ENCODE measurements around the gene MINAR1. TPM values are rescaled to one million over a fixed set of nuclear protein-coding genes. Genes with fewer than 3 reads are reported as not detected.

MINAR1 gene
- total and polyA plus RNA-seq, 9 donors: 0.12 to 0.62 (median 0.23) TPM

- H3K9me3 ChIP-seq: no peaks in the 10 kb centered on the region
- H3K27ac ChIP-seq: no peak overlapping the region
- H3K27me3 ChIP-seq: no peaks in the 10 kb centered on the region
- intact Hi-C loops (cut with DNase I): no loop called here
- no peak for DNase-seq
- no peak overlapping the region for H3K4me3 ChIP-seq
- no peaks in the 10 kb centered on the region for H3K4me1 ChIP-seq (ENCODE audit: insufficient read depth)
- no peak for TF ChIP-seq EP300 (IDR thresholded peaks at IDR 0.05)
- no peak for TF ChIP-seq POLR2A (IDR thresholded peaks at IDR 0.05)
- TF ChIP-seq, protein P1, sequence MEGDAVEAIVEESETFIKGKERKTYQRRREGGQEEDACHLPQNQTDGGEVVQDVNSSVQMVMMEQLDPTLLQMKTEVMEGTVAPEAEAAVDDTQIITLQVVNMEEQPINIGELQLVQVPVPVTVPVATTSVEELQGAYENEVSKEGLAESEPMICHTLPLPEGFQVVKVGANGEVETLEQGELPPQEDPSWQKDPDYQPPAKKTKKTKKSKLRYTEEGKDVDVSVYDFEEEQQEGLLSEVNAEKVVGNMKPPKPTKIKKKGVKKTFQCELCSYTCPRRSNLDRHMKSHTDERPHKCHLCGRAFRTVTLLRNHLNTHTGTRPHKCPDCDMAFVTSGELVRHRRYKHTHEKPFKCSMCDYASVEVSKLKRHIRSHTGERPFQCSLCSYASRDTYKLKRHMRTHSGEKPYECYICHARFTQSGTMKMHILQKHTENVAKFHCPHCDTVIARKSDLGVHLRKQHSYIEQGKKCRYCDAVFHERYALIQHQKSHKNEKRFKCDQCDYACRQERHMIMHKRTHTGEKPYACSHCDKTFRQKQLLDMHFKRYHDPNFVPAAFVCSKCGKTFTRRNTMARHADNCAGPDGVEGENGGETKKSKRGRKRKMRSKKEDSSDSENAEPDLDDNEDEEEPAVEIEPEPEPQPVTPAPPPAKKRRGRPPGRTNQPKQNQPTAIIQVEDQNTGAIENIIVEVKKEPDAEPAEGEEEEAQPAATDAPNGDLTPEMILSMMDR (IDR thresholded peaks at IDR 0.05): no peak
- WGBS, 3 donors: 94 to 97% (median 95%) methylated on average over 5 of the region's 5 CpGs
- H3K36me3 ChIP-seq: no peaks in the 10 kb centered on the region
Observed at GRCh38 chr15:79439236-79439635, 7.1 kb downstream of the MINAR1 start.

DNA sequence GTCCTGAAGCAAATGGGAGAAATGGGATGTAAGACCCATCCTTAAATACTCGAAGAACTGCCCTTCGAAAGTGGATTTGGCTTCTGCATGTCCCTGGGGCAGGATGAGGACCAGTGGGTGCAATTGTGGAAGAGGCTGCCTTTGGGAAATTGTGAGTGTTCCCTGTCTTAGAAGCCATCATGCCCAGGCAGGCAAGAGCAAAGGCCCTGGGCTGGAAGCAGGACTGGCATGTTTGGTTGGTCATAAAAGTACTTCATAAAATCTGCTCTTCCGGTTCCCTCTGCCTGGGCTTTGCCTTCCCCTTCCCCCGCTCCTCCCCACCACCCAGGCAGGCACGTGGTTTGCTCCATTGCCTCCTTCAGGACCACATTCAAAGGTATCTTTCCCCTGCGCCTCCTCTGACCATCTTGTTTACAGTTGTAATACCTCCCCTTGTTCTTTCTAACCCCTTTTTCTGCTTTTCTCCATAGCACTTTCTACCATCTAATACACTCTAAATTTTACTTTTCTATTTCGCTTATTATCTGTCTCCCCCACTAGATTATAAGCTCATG is 8.3 kb downstream of the MINAR1 start:
- intact Hi-C loops (cut with DNase I): no loop called here
- Histone ChIP-seq H3K9me3 (no peaks in the 10 kb centered on the region), H3K36me3 (no peaks in the 10 kb centered on the region), H3K4me3 (no peak overlapping the region), H3K27me3 (no peaks in the 10 kb centered on the region), H3K4me1 (ENCODE audit: insufficient read depth) (no peaks in the 10 kb centered on the region), H3K27ac (no peak overlapping the region)
- DNase-seq: no peak
- TF ChIP-seq POLR2A (IDR thresholded peaks at IDR 0.05) (no peak), EP300 (IDR thresholded peaks at IDR 0.05) (no peak)
- TF ChIP-seq, protein P1 (IDR thresholded peaks at IDR 0.05): no peak
- 67 to 74% (median 68%) methylated on average over 7 of the region's 7 CpGs for WGBS, 3 donors

DNA sequence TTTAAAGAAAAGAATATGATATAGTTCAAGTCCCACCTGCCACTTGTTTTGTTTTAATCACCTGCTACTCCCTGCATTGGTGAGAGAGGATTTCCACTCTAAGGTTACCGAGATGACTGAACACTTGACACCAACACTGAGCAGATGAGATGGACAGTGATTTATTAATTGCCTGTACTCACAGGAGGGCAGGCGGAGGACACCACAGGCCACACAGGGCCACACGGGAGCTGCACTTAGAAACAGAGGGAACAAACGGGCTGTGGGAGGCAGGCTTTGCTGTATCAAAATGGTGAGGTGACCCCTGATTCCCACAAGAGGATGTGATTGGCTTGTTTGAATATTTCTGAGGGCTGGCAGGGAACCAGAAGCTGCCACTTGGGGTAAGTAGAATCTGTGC is 10.8 kb downstream of the MINAR1 start:
- no peaks in the 10 kb centered on the region for H3K27me3 ChIP-seq
- no peaks in the 10 kb centered on the region for H3K4me1 ChIP-seq (ENCODE audit: insufficient read depth)
- no peaks in the 10 kb centered on the region for H3K36me3 ChIP-seq
- 55 to 61% (median 58%) methylated on average over 4 of the region's 4 CpGs for WGBS, 3 donors
- TF ChIP-seq EP300 (IDR thresholded peaks at IDR 0.05): no peak
- TF ChIP-seq, protein P1 (IDR thresholded peaks at IDR 0.05): no peak
- no peak for TF ChIP-seq POLR2A (IDR thresholded peaks at IDR 0.05)
- H3K9me3 ChIP-seq: no peaks in the 10 kb centered on the region
- no peak overlapping the region for H3K27ac ChIP-seq
- intact Hi-C loops (cut with DNase I): no loop called here
- no peak overlapping the region for H3K4me3 ChIP-seq
- DNase-seq: no peak

DNA sequence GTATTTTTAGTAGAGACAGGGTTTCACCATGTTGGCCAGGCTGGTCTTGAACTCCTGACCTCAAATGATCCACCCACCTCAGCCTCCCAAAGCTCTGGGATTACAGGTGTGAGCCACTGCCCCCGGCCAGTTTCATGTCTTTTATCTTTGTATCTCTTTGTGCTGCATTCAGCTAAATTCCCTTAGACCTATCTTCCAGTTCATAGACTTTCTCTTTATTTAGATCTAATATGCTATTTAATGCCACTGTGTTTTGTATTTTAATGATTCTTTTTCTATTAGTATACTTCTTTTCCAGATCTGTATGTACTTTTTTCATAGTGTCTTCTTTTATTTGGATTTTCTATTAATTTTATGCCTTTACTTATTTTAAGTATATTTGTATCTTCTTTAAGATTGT is 14.9 kb downstream of the MINAR1 start:
- H3K27ac ChIP-seq: no peak overlapping the region
- no peaks in the 10 kb centered on the region for H3K36me3 ChIP-seq
- no peaks in the 10 kb centered on the region for H3K27me3 ChIP-seq
- no peak overlapping the region for H3K4me3 ChIP-seq
- no peaks in the 10 kb centered on the region for H3K9me3 ChIP-seq
- TF ChIP-seq POLR2A (IDR thresholded peaks at IDR 0.05): no peak
- TF ChIP-seq, protein P1 (IDR thresholded peaks at IDR 0.05): no peak
- TF ChIP-seq EP300 (IDR thresholded peaks at IDR 0.05): no peak
- DNase-seq: no peak
- no peaks in the 10 kb centered on the region for H3K4me1 ChIP-seq (ENCODE audit: insufficient read depth)
- WGBS, 3 donors: 90 to 94% (median 92%) methylated on average over 1 of the region's 1 CpG
- intact Hi-C loops (cut with DNase I): no loop called here

Measured in ovary (tissue), 9 donors.